ENCODE measurements around the gene DGKZ.
A peak's percentile ranks its signal among the peaks of the same experiment; 100 is the strongest.

Gene DGKZ

GRCh38 chr11:46362156-46363030 lies 15.1 kb downstream of the DGKZ start:
- TF ChIP-seq CTCF (IDR thresholded peaks at IDR 0.05; ENCODE audit: low read depth, low read length), result no peak
- no peak for TF ChIP-seq EZH2phosphoT487 (IDR thresholded peaks at IDR 0.05; ENCODE audit: low read depth)
- H3K4me2 ChIP-seq (ENCODE audit: low read length), result peak overlapping the region; percentile 96
- H3K4me1 ChIP-seq (ENCODE audit: low read length), result peaks cover 14% of the 10 kb centered on the region
- no peak overlapping the region for H3K27ac ChIP-seq (ENCODE audit: low read length)
- H3K36me3 ChIP-seq (replicated peaks; ENCODE audit: low read depth, low read length), result no peaks in the 10 kb centered on the region
- H4K20me1 ChIP-seq (ENCODE audit: insufficient read depth, low read length), result peaks cover 2% of the 10 kb centered on the region; the same call in 1 of the 2 replicates
- H3K4me3 ChIP-seq (ENCODE audit: low read length), result peak overlapping the region; percentile 76; the same call in 1 of the 2 replicates
- H2AFZ ChIP-seq (ENCODE audit: low read depth, low read length), result no peak overlapping the region
- H3K79me2 ChIP-seq (ENCODE audit: low read length), result peaks cover 37% of the 10 kb centered on the region
- no peak overlapping the region for H3K9ac ChIP-seq (ENCODE audit: low read length)
- H3K9me3 ChIP-seq (ENCODE audit: insufficient read depth, low read length), result no peaks in the 10 kb centered on the region
- H3K27me3 ChIP-seq (ENCODE audit: low read depth, low read length), result no peaks in the 10 kb centered on the region

GRCh38 chr11:46363031-46363407 lies 15.8 kb downstream of the DGKZ start:
- Histone ChIP-seq H3K36me3 (replicated peaks; ENCODE audit: low read depth, low read length) (peaks cover 2% of the 10 kb centered on the region), H4K20me1 (ENCODE audit: insufficient read depth, low read length) (peaks cover 2% of the 10 kb centered on the region; the same call in 1 of the 2 replicates), H3K27ac (ENCODE audit: low read length) (no peak overlapping the region), H3K79me2 (ENCODE audit: low read length) (peaks cover 31% of the 10 kb centered on the region), H3K4me2 (ENCODE audit: low read length) (no peak overlapping the region), H3K27me3 (ENCODE audit: low read depth, low read length) (no peaks in the 10 kb centered on the region), H3K4me3 (ENCODE audit: low read length) (no peak overlapping the region), H2AFZ (ENCODE audit: low read depth, low read length) (no peak overlapping the region), H3K4me1 (ENCODE audit: low read length) (peaks cover 14% of the 10 kb centered on the region), H3K9ac (ENCODE audit: low read length) (no peak overlapping the region), H3K9me3 (ENCODE audit: insufficient read depth, low read length) (no peaks in the 10 kb centered on the region)
- no peak for TF ChIP-seq EZH2phosphoT487 (IDR thresholded peaks at IDR 0.05; ENCODE audit: low read depth)
- no peak for TF ChIP-seq CTCF (IDR thresholded peaks at IDR 0.05; ENCODE audit: low read depth, low read length)

GRCh38 chr11:46363455-46364005 lies 16.3 kb downstream of the DGKZ start:
- no peaks in the 10 kb centered on the region for H3K9me3 ChIP-seq (ENCODE audit: insufficient read depth, low read length)
- TF ChIP-seq EZH2phosphoT487 (IDR thresholded peaks at IDR 0.05; ENCODE audit: low read depth) (no peak), CTCF (IDR thresholded peaks at IDR 0.05; ENCODE audit: low read depth, low read length) (no peak)
- peaks cover 31% of the 10 kb centered on the region for H3K79me2 ChIP-seq (ENCODE audit: low read length)
- no peak overlapping the region for H3K4me3 ChIP-seq (ENCODE audit: low read length)
- no peaks in the 10 kb centered on the region for H3K27me3 ChIP-seq (ENCODE audit: low read depth, low read length)
- H3K36me3 ChIP-seq (replicated peaks; ENCODE audit: low read depth, low read length), result peaks cover 5% of the 10 kb centered on the region
- H4K20me1 ChIP-seq (ENCODE audit: insufficient read depth, low read length), result peaks cover 2% of the 10 kb centered on the region; the same call in 1 of the 2 replicates
- no peak overlapping the region for H2AFZ ChIP-seq (ENCODE audit: low read depth, low read length)
- H3K4me1 ChIP-seq (ENCODE audit: low read length), result peaks cover 14% of the 10 kb centered on the region
- H3K27ac ChIP-seq (ENCODE audit: low read length), result no peak overlapping the region
- H3K4me2 ChIP-seq (ENCODE audit: low read length), result no peak overlapping the region
- H3K9ac ChIP-seq (ENCODE audit: low read length), result no peak overlapping the region

- H3K4me3 ChIP-seq (ENCODE audit: low read length), result no peak overlapping the region
- H3K4me2 ChIP-seq (ENCODE audit: low read length), result no peak overlapping the region
- no peak overlapping the region for H3K27ac ChIP-seq (ENCODE audit: low read length)
- TF ChIP-seq CTCF (IDR thresholded peaks at IDR 0.05; ENCODE audit: low read depth, low read length), result no peak
- TF ChIP-seq EZH2phosphoT487 (IDR thresholded peaks at IDR 0.05; ENCODE audit: low read depth), result no peak
- H3K36me3 ChIP-seq (replicated peaks; ENCODE audit: low read depth, low read length), result peaks cover 5% of the 10 kb centered on the region
- H4K20me1 ChIP-seq (ENCODE audit: insufficient read depth, low read length), result peaks cover 2% of the 10 kb centered on the region; the same call in 1 of the 2 replicates
- no peaks in the 10 kb centered on the region for H3K9me3 ChIP-seq (ENCODE audit: insufficient read depth, low read length)
- H3K79me2 ChIP-seq (ENCODE audit: low read length), result peaks cover 31% of the 10 kb centered on the region
- no peaks in the 10 kb centered on the region for H3K27me3 ChIP-seq (ENCODE audit: low read depth, low read length)
- H2AFZ ChIP-seq (ENCODE audit: low read depth, low read length), result no peak overlapping the region
- H3K9ac ChIP-seq (ENCODE audit: low read length), result no peak overlapping the region
- H3K4me1 ChIP-seq (ENCODE audit: low read length), result peaks cover 14% of the 10 kb centered on the region
Measured at GRCh38 chr11:46364056-46364455, 16.8 kb downstream of the DGKZ start.

Measured in OCI-LY3 (cell line).